ENCODE results near the gene PRKCB. TPM values are rescaled to one million over a fixed set of nuclear protein-coding genes. Genes with fewer than 3 reads are reported as not detected.
A peak's percentile ranks its signal among the peaks of the same experiment; 100 is the strongest.

The PRKCB gene
- total and polyA plus RNA-seq, 2 donors (not counting 1 experiment from before 2014, with no cell fraction given), result 0.01 TPM; not detected in 1

DNA sequence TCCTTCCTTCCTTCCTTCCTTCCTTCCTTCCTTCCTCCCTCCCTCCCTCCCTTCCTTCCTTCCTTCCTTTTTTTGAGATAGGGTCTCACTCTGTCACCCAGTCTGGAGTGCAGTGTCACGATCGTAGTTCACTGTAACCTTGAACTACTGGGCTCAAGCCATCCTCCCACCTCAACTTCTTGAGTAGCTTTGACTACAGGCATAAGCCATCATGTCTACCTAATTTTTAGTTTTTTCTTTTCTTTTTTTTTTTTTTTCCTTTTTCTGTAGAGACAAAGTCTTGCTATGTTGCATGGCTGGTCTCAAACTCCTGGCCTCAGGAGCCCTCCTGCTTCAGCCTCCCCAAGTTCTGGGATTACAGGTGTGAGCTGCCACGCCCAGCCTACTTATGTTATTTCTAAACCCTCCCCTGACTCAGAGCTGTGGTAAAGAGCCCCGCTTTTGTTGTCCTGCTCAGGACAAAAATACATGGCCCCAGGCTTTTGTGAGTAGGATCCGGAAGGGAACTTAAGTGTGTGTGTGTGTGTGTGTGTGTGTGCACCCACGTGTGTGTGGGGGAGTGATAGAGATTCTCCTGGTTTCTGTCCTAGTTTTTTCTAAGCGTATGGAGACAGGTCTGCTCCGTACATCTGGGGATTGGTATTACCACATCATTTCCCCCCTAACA is 67.1 kb downstream of the PRKCB start:
- Histone ChIP-seq H3K4me3 (replicated peaks in 1 of 4; ENCODE audit: control extremely low read depth in 1 of 4, insufficient read depth in 1 of 4, low read depth in 3 of 4, low read length in 4 of 4) (no peak overlapping the region), H3K27ac (ENCODE audit: insufficient read depth, low read length) (no peak overlapping the region), H3K27me3 (ENCODE audit: control insufficient read depth, insufficient read depth, low read length) (no peaks in the 10 kb centered on the region), H4K20me1 (ENCODE audit: control insufficient read depth, extremely low read depth, insufficient read depth, low read length) (no peaks in the 10 kb centered on the region), H3K4me2 (ENCODE audit: extremely low read depth, insufficient read depth, low read length) (no peak overlapping the region), H3K9ac (ENCODE audit: insufficient read depth, low read length) (no peak overlapping the region), H3K4me1 (ENCODE audit: control insufficient read depth, extremely low read depth, insufficient read depth, low read length) (no peaks in the 10 kb centered on the region), H3K9me3 (ENCODE audit: control insufficient read depth, insufficient read depth, low read depth, low read length) (no peaks in the 10 kb centered on the region), H2AFZ (ENCODE audit: low read length) (no peak overlapping the region), H3K36me3 (ENCODE audit: control insufficient read depth, insufficient read depth, low read length) (no peaks in the 10 kb centered on the region), H3K79me2 (ENCODE audit: control insufficient read depth, insufficient read depth, low read length) (no peaks in the 10 kb centered on the region)
- no peak for DNase-seq (ENCODE audit: low read depth in 2 of 2)
- TF ChIP-seq, protein P1, sequence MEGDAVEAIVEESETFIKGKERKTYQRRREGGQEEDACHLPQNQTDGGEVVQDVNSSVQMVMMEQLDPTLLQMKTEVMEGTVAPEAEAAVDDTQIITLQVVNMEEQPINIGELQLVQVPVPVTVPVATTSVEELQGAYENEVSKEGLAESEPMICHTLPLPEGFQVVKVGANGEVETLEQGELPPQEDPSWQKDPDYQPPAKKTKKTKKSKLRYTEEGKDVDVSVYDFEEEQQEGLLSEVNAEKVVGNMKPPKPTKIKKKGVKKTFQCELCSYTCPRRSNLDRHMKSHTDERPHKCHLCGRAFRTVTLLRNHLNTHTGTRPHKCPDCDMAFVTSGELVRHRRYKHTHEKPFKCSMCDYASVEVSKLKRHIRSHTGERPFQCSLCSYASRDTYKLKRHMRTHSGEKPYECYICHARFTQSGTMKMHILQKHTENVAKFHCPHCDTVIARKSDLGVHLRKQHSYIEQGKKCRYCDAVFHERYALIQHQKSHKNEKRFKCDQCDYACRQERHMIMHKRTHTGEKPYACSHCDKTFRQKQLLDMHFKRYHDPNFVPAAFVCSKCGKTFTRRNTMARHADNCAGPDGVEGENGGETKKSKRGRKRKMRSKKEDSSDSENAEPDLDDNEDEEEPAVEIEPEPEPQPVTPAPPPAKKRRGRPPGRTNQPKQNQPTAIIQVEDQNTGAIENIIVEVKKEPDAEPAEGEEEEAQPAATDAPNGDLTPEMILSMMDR (conservative IDR thresholded peaks at IDR 0.05 in 1 of 2, IDR thresholded peaks at IDR 0.05 in 1 of 2; ENCODE audit: low read depth in 1 of 2, low read length in 2 of 2), result no peak
- TF ChIP-seq EZH2 (IDR thresholded peaks at IDR 0.05; ENCODE audit: low read length, missing control alignments), result no peak

DNA sequence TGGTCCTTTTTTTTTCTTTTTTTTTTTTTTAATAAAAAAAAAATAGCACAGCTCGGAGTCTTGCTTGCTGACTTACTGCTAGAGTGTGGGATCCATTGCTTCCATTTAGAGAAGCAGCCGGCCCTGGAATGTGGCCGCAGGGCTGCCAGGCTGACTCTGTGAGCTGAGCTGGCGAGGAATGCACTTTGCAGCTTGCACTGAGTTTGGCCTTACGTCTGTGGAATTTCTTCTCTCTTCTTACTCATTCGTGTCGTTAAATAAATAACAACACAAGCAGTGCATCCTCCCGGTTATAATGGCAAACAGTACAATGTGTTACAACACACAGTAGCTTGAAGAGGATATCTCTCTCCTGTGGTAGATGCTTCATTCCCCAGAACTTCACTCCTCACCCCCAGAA is 69.2 kb downstream of the PRKCB start:
- Histone ChIP-seq H3K27ac (ENCODE audit: insufficient read depth, low read length) (no peak overlapping the region), H3K4me1 (ENCODE audit: control insufficient read depth, extremely low read depth, insufficient read depth, low read length) (no peaks in the 10 kb centered on the region), H4K20me1 (ENCODE audit: control insufficient read depth, extremely low read depth, insufficient read depth, low read length) (no peaks in the 10 kb centered on the region), H3K27me3 (ENCODE audit: control insufficient read depth, insufficient read depth, low read length) (no peaks in the 10 kb centered on the region), H2AFZ (ENCODE audit: low read length) (no peak overlapping the region), H3K4me3 (replicated peaks in 1 of 4; ENCODE audit: control extremely low read depth in 1 of 4, insufficient read depth in 1 of 4, low read depth in 3 of 4, low read length in 4 of 4) (no peak overlapping the region), H3K36me3 (ENCODE audit: control insufficient read depth, insufficient read depth, low read length) (no peaks in the 10 kb centered on the region), H3K9ac (ENCODE audit: insufficient read depth, low read length) (no peak overlapping the region), H3K9me3 (ENCODE audit: control insufficient read depth, insufficient read depth, low read depth, low read length) (no peaks in the 10 kb centered on the region), H3K79me2 (ENCODE audit: control insufficient read depth, insufficient read depth, low read length) (no peaks in the 10 kb centered on the region), H3K4me2 (ENCODE audit: extremely low read depth, insufficient read depth, low read length) (no peak overlapping the region)
- peak; percentile 6 to 62 for DNase-seq (ENCODE audit: low read depth in 2 of 2)
- TF ChIP-seq, protein P1 (conservative IDR thresholded peaks at IDR 0.05 in 1 of 2, IDR thresholded peaks at IDR 0.05 in 1 of 2; ENCODE audit: low read depth in 1 of 2, low read length in 2 of 2), result no peak
- no peak for TF ChIP-seq EZH2 (IDR thresholded peaks at IDR 0.05; ENCODE audit: low read length, missing control alignments)

DNA sequence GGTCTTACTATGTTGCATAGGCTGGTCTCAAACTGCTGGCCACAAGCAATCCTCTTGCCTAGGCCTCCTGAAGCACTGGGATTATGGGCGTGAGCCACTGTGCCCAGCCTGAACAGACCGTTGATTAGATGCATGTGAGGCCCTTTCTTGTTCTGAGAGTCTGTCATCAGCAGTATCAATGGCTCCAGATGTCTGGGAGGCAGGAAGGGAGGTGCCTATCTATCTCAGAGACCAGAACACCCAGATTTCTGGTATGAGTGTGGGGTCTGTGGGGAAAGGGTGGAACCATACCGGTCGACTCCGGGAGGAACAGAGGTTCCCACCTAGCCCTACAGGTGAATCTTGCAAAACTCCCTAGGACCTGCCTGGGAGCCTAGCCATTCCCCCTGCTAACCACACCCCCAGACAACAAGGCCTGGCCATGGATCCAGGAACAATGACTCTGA is 71.7 kb downstream of the PRKCB start:
- DNase-seq (ENCODE audit: low read depth in 2 of 2), result no peak
- Histone ChIP-seq H3K4me3 (replicated peaks in 1 of 4; ENCODE audit: control extremely low read depth in 1 of 4, insufficient read depth in 1 of 4, low read depth in 3 of 4, low read length in 4 of 4) (no peak overlapping the region), H3K79me2 (ENCODE audit: control insufficient read depth, insufficient read depth, low read length) (no peaks in the 10 kb centered on the region), H3K9me3 (ENCODE audit: control insufficient read depth, insufficient read depth, low read depth, low read length) (no peaks in the 10 kb centered on the region), H3K4me1 (ENCODE audit: control insufficient read depth, extremely low read depth, insufficient read depth, low read length) (no peaks in the 10 kb centered on the region), H3K27me3 (ENCODE audit: control insufficient read depth, insufficient read depth, low read length) (no peaks in the 10 kb centered on the region), H3K9ac (ENCODE audit: insufficient read depth, low read length) (no peak overlapping the region), H3K36me3 (ENCODE audit: control insufficient read depth, insufficient read depth, low read length) (no peaks in the 10 kb centered on the region), H3K4me2 (ENCODE audit: extremely low read depth, insufficient read depth, low read length) (no peak overlapping the region), H2AFZ (ENCODE audit: low read length) (no peak overlapping the region), H3K27ac (ENCODE audit: insufficient read depth, low read length) (no peak overlapping the region), H4K20me1 (ENCODE audit: control insufficient read depth, extremely low read depth, insufficient read depth, low read length) (no peaks in the 10 kb centered on the region)
- TF ChIP-seq, protein P1 (conservative IDR thresholded peaks at IDR 0.05 in 1 of 2, IDR thresholded peaks at IDR 0.05 in 1 of 2; ENCODE audit: low read depth in 1 of 2, low read length in 2 of 2), result no peak
- TF ChIP-seq EZH2 (IDR thresholded peaks at IDR 0.05; ENCODE audit: low read length, missing control alignments), result no peak
